ENCODE measurements around the gene ADNP. TPM values are rescaled to one million over a fixed set of nuclear protein-coding genes. Genes with fewer than 3 reads are reported as not detected.

ADNP gene
- total and polyA plus RNA-seq, 2 of the 13 experiments (the other 11 are each of a cell fraction or from before 2014, with no cell fraction given) = 21.0 to 21.5 TPM

- TF ChIP-seq ZSCAN9 (CRISPR knock-in tag; IDR thresholded peaks at IDR 0.05; ENCODE audit: borderline replicate concordance) (peak; percentile 70; the same call in 1 of the 2 replicates), SALL1 (CRISPR knock-in tag; IDR thresholded peaks at IDR 0.05) (peak; percentile 47; the same call in 1 of the 2 replicates), FOXP1 (IDR thresholded peaks at IDR 0.05) (peak; percentile 25; the same call in 1 of the 2 replicates), FOXP1 (CRISPR knock-in tag; IDR thresholded peaks at IDR 0.05) (peak; percentile 88), KDM1A (CRISPR knock-in tag; IDR thresholded peaks at IDR 0.05) (peak; percentile 87), SOX6 (IDR thresholded peaks at IDR 0.05) (no peak), SOX6 (CRISPR knock-in tag; IDR thresholded peaks at IDR 0.05) (peak; percentile 86; the same call in 1 of the 2 replicates), ZNF713 (CRISPR knock-in tag; IDR thresholded peaks at IDR 0.05) (no peak), POGK (CRISPR knock-in tag; conservative IDR thresholded peaks at IDR 0.05) (0 out of 2 replicates have a peak, but pooled peaks have one; percentile 13), ZNF251 (CRISPR knock-in tag; IDR thresholded peaks at IDR 0.05) (no peak), FOXP4 (CRISPR knock-in tag; IDR thresholded peaks at IDR 0.05) (peak; percentile 66; the same call in 1 of the 2 replicates), THRA (CRISPR knock-in tag; IDR thresholded peaks at IDR 0.05; ENCODE audit: borderline replicate concordance) (peak; percentile 33; the same call in 1 of the 2 replicates), HNRNPUL1 (IDR thresholded peaks at IDR 0.05; ENCODE audit: low read depth, low read length) (peak; percentile 91), MTA1 (CRISPR knock-in tag; IDR thresholded peaks at IDR 0.05; ENCODE audit: borderline replicate concordance) (0 out of 2 replicates have a peak, but pooled peaks have one; percentile 38), HMG20A (CRISPR knock-in tag; IDR thresholded peaks at IDR 0.05; ENCODE audit: borderline replicate concordance) (peak; percentile 41), KDM6A (CRISPR knock-in tag; IDR thresholded peaks at IDR 0.05; ENCODE audit: low read depth) (peak; percentile 38; the same call in 1 of the 2 replicates), TRAFD1 (CRISPR knock-in tag; IDR thresholded peaks at IDR 0.05; ENCODE audit: borderline replicate concordance) (no peak), ZNF280D (CRISPR knock-in tag; IDR thresholded peaks at IDR 0.05) (peak; percentile 82), SP5 (CRISPR knock-in tag; IDR thresholded peaks at IDR 0.05; ENCODE audit: borderline replicate concordance, low read depth) (no peak), HOXA3 (CRISPR knock-in tag; IDR thresholded peaks at IDR 0.05) (peak; percentile 23; the same call in 1 of the 2 replicates)
Measured at GRCh38 chr20:50895111-50895830, 36.0 kb downstream of the ADNP start (continued).

All from HepG2 (cell line).